Activated CD8-positive, alpha-beta memory T cell treated with anti-CD3 and anti-CD28 coated beads for 48 hours (primary cell): Measurements from ENCODE around the gene CABLES1.
"Not testable (repeated sequence)": the region's sequence is repeated elsewhere in the genome, so short reads cannot be mapped to it uniquely, and the experiment has no call there.

ENCODE experiments used
- DNase-seq, 3 experiments: peaks; one replicate each; pipeline ENCODE4 v3.0.0-alpha.2; 2020; ENCODE audit warnings: low read depth in 2 of 3, low spot score in 2 of 3

Gene CABLES1

GRCh38 chr18:23238651-23239349, 103.5 kb downstream of the CABLES1 start:
- DNase-seq, result no peak

GRCh38 chr18:23239350-23239692, 104.0 kb downstream of the CABLES1 start:
- no peak for DNase-seq

GRCh38 chr18:23239885-23240608, 104.8 kb downstream of the CABLES1 start:
- no peak for DNase-seq

- no peak for DNase-seq
Measured at GRCh38 chr18:23240609-23240930, 105.3 kb downstream of the CABLES1 start.

- not testable (repeated sequence) for DNase-seq
Measured at GRCh38 chr18:23241833-23242496, 106.7 kb downstream of the CABLES1 start.

GRCh38 chr18:23243178-23243577, 107.9 kb downstream of the CABLES1 start:
- no peak for DNase-seq

GRCh38 chr18:23243816-23244215, 108.5 kb downstream of the CABLES1 start:
- DNase-seq, result no peak

- DNase-seq, result no peak
Measured at GRCh38 chr18:23244401-23244800, 109.1 kb downstream of the CABLES1 start.

GRCh38 chr18:23245461-23245860, 110.2 kb downstream of the CABLES1 start:
- no peak for DNase-seq

- DNase-seq, result no peak
Measured at GRCh38 chr18:23247331-23247730, 112.0 kb downstream of the CABLES1 start.

- no peak for DNase-seq
Measured at GRCh38 chr18:23247896-23248295, 112.6 kb downstream of the CABLES1 start.

GRCh38 chr18:23248826-23249225, 113.5 kb downstream of the CABLES1 start:
- no peak for DNase-seq

GRCh38 chr18:23249348-23249747, 114.1 kb downstream of the CABLES1 start:
- DNase-seq, result no peak

- DNase-seq, result no peak
Measured at GRCh38 chr18:23250893-23251656, 115.8 kb downstream of the CABLES1 start.

- DNase-seq, result no peak
Measured at GRCh38 chr18:23253630-23254029, 118.3 kb downstream of the CABLES1 start.

GRCh38 chr18:23257137-23257536, 121.9 kb downstream of the CABLES1 start:
- no peak for DNase-seq

- no peak for DNase-seq
Measured at GRCh38 chr18:23257686-23258565, 122.6 kb downstream of the CABLES1 start.

- no peak for DNase-seq
Measured at GRCh38 chr18:23258566-23259469, 123.5 kb downstream of the CABLES1 start.
